ENCODE data around the gene PPIL1. TPM values are rescaled to one million over a fixed set of nuclear protein-coding genes. Genes with fewer than 3 reads are reported as not detected.

Gene PPIL1
- polyA plus RNA-seq (2012; ENCODE audit: insufficient read depth, insufficient read length, low read depth): 69.1 TPM

- Histone ChIP-seq H3K4me1 (peaks cover 2% of the 10 kb centered on the region; the same call in 1 of the 2 replicates), H3K36me3 (peaks cover 24% of the 10 kb centered on the region), H3K4me3 (ENCODE audit: low read depth, low read length) (peak within 1 kb of the TSS; percentile 96), H3K9me3 (no peaks in the 10 kb centered on the region), H3K27me3 (no peaks in the 10 kb centered on the region)
- peak; percentile 88 for DNase-seq
- peak; percentile 4; the same call in 1 of the 2 replicates for TF ChIP-seq CTCF (IDR thresholded peaks at IDR 0.05; ENCODE audit: low read depth, low read length)
Observed at GRCh38 chr6:36874443-36875249, at the start of gene PPIL1. TSS of gene PPIL1 (minus strand) at chr6:36874803. CDS start at chr6:36874772, 31 bp downstream.

- Histone ChIP-seq H3K27me3 (no peaks in the 10 kb centered on the region), H3K4me1 (peaks cover 16% of the 10 kb centered on the region), H3K4me3 (ENCODE audit: low read depth, low read length) (no peak overlapping the region), H3K9me3 (no peaks in the 10 kb centered on the region), H3K36me3 (peaks cover 5% of the 10 kb centered on the region)
- no peak for DNase-seq
- no peak for TF ChIP-seq CTCF (IDR thresholded peaks at IDR 0.05; ENCODE audit: low read depth, low read length)
Observed at GRCh38 chr6:36924131-36924530, 49.5 kb upstream of the PPIL1 start.

- Histone ChIP-seq H3K27me3 (no peaks in the 10 kb centered on the region), H3K4me1 (no peaks in the 10 kb centered on the region), H3K36me3 (peaks cover 25% of the 10 kb centered on the region), H3K9me3 (no peaks in the 10 kb centered on the region), H3K4me3 (ENCODE audit: low read depth, low read length) (no peak overlapping the region)
- DNase-seq: no peak
- no peak for TF ChIP-seq CTCF (IDR thresholded peaks at IDR 0.05; ENCODE audit: low read depth, low read length)
Observed at GRCh38 chr6:36920546-36920945, 45.9 kb upstream of the PPIL1 start.

GRCh38 chr6:36920049-36920448 is 45.4 kb upstream of the PPIL1 start:
- no peak for TF ChIP-seq CTCF (IDR thresholded peaks at IDR 0.05; ENCODE audit: low read depth, low read length)
- Histone ChIP-seq H3K9me3 (no peaks in the 10 kb centered on the region), H3K27me3 (no peaks in the 10 kb centered on the region), H3K4me3 (ENCODE audit: low read depth, low read length) (no peak overlapping the region), H3K4me1 (no peaks in the 10 kb centered on the region), H3K36me3 (peaks cover 30% of the 10 kb centered on the region)
- DNase-seq: no peak

- Histone ChIP-seq H3K36me3 (peaks cover 45% of the 10 kb centered on the region), H3K4me3 (ENCODE audit: low read depth, low read length) (no peak overlapping the region), H3K27me3 (no peaks in the 10 kb centered on the region), H3K4me1 (no peaks in the 10 kb centered on the region), H3K9me3 (no peaks in the 10 kb centered on the region)
- TF ChIP-seq CTCF (IDR thresholded peaks at IDR 0.05; ENCODE audit: low read depth, low read length): no peak
- DNase-seq: no peak
Observed at GRCh38 chr6:36917541-36918193, 43.1 kb upstream of the PPIL1 start.

GRCh38 chr6:36916126-36916525 is 41.5 kb upstream of the PPIL1 start:
- DNase-seq: no peak
- H3K9me3 ChIP-seq: no peaks in the 10 kb centered on the region
- H3K4me1 ChIP-seq: peaks cover 4% of the 10 kb centered on the region
- TF ChIP-seq CTCF (IDR thresholded peaks at IDR 0.05; ENCODE audit: low read depth, low read length): no peak
- no peaks in the 10 kb centered on the region for H3K27me3 ChIP-seq
- no peak overlapping the region for H3K4me3 ChIP-seq (ENCODE audit: low read depth, low read length)
- peaks cover 46% of the 10 kb centered on the region for H3K36me3 ChIP-seq
